ENCODE results near the gene TCP10L.
"Not testable (repeated sequence)": the region's sequence is repeated elsewhere in the genome, so short reads cannot be mapped to it uniquely, and the experiment has no call there.

TCP10L gene

DNA sequence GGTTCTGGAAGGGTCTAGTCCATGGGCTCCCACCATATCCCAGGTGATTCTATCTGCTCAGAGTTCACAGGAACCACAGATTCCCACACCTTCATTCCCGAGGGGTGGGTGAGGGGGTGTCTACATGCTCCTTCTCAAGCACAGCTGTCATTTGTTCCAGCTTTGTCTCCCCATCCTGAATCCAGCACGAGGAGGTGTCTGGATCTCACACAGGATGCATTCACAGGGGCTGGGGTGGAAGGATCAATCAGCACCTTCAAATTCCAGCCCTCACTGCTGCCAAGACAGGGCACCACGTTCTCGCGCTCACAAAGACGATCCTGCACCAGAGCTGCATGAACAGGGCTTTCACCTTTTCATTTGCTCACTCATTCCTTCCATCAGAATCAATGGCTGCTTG is 52.7 kb downstream of the TCP10L start:
- DNase-seq (ENCODE audit: extremely low read depth, low read depth), result no peak
- TF ChIP-seq, protein P1, sequence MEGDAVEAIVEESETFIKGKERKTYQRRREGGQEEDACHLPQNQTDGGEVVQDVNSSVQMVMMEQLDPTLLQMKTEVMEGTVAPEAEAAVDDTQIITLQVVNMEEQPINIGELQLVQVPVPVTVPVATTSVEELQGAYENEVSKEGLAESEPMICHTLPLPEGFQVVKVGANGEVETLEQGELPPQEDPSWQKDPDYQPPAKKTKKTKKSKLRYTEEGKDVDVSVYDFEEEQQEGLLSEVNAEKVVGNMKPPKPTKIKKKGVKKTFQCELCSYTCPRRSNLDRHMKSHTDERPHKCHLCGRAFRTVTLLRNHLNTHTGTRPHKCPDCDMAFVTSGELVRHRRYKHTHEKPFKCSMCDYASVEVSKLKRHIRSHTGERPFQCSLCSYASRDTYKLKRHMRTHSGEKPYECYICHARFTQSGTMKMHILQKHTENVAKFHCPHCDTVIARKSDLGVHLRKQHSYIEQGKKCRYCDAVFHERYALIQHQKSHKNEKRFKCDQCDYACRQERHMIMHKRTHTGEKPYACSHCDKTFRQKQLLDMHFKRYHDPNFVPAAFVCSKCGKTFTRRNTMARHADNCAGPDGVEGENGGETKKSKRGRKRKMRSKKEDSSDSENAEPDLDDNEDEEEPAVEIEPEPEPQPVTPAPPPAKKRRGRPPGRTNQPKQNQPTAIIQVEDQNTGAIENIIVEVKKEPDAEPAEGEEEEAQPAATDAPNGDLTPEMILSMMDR (IDR thresholded peaks at IDR 0.05; ENCODE audit: low read depth, low read length), result no peak

DNA sequence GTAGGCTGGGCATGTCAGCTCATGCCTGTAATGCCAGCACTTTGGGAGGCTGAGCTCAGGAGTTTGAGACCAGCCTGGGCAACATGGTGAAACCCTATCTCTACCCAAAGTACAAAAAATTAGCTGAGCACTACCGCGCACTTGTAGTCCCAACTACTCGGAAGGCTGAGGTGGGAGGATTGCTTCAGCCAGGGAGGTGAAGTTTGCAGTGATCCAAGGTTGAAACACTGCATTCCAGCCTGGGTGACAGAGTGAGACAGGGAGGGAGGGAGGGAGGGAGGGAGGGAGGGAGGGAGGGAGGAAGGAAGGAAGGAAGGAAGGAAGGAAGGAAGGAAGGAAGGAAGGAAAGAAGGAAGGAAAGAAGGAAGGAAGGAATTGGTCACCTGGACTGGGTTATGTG is 53.8 kb downstream of the TCP10L start:
- DNase-seq (ENCODE audit: extremely low read depth, low read depth), result not testable (repeated sequence)

DNA sequence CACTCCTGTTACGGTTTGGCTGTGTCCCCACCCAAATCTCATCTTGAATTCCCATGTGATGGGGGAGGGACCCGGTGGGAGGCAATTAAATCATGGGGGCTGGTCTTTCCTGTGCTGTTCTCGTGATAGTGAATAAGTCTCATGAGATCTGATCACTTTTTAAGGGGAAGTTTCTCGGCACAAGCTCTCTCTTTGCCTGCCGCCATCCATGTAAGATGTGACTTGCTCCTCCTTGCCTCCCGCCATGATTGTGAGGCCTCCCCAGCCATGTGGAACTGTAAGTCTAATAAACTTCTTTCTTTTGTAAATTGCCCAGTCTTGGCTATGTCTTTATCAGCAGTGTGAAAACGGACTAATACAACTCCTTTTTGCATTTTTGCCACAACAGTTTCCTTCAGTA is 54.5 kb downstream of the TCP10L start:
- DNase-seq (ENCODE audit: extremely low read depth, low read depth), result not testable (repeated sequence)

DNA sequence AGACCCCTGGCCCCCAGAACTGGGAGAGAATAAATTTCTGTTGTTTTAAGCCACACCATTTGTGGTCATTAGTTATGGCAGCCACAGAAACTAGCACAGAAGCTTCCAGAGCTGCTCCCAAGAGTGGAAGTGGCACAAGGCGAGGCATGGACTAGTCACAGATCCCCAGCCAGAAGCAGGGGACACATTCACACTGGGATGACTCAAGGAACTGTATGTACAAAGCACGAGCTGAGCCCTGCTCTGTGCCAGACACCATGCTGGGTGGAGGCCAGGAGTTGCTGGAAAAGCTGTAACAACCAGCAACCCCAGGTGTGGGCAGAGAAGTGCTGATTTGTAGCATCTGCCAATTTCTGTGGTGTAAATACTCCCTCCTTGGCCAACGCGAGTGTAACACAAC is 55.6 kb downstream of the TCP10L start:
- TF ChIP-seq, protein P1 (IDR thresholded peaks at IDR 0.05; ENCODE audit: low read depth, low read length), result no peak
- DNase-seq (ENCODE audit: extremely low read depth, low read depth), result no peak

DNA sequence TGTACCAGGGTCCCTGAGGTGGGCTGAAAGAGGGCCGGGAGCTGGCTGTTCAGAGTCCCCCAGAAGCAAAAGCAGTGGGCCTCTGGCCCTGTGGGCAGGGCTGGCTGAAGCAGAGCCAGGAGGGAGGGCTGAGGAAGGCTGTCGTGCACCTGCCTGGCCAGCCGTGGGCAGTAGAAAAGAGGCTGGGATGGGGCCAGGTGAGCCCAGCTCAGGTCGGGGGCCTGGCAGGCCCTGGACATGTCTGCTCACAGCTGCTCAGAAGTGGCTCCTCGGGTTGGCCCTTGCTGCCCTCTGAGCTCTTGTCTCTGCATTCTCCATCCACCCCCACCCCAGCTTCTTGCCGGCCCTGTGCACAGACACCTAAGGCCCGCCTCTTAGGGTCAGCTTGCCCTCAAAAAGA is 60.0 kb downstream of the TCP10L start:
- no peak for DNase-seq (ENCODE audit: extremely low read depth, low read depth)
- TF ChIP-seq, protein P1 (IDR thresholded peaks at IDR 0.05; ENCODE audit: low read depth, low read length), result no peak

DNA sequence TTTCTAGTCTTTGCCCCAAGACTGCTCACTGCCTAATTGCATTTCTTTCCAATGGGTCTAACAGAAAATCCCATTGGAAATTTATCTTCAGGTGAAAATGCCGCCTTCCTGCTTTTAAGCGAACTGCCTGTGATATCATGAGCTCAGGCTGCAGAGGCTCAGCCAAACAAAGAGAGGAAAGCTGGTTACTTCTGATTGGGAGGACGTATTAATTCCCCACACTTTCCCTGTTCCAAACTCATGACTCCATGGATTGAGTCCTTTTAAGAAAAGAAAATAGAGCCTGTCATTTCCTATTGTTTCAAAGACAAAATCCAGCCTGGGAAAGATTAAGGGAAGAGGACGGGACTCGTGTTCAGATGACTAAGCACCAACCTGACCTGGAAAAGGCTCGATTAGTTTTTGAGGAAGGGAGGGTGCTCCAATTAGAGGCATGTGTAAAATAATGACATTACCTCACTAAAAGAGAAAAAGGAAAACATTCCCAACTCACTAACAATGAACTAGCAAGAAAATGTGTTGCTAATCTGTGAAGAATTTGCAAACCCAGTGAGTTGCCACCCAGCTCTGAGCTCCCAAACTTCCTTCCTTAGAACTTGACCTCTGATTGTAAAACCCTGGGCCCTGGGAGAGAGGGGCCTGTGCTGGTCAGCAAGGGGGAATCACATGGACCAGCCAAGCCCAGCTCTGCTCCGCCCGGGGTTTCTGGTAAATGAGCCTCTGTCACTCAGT is 61.2 kb downstream of the TCP10L start:
- peak; percentile 35 for DNase-seq (ENCODE audit: extremely low read depth, low read depth)
- TF ChIP-seq, protein P1 (IDR thresholded peaks at IDR 0.05; ENCODE audit: low read depth, low read length), result no peak
